H1 (cell line): Measurements from ENCODE around the gene MFNG. TPM values are rescaled to one million over a fixed set of nuclear protein-coding genes. Genes with fewer than 3 reads are reported as not detected.

Experiments used
- CTCF ChIA-PET: fragments of 300-600 bp; sonication (Branson Sonifier 250); formaldehyde crosslinking; loops from one replicate; lab custom pipeline; 2021; ENCODE audit not compliant: partially characterized antibody; lab: Charles Lee
- POLR2A ChIA-PET: fragments of 300-600 bp; sonication (Branson Sonifier 250); formaldehyde crosslinking; loops from one replicate; lab custom pipeline; 2021; ENCODE audit warnings: inconsistent platforms; ENCODE audit not compliant: partially characterized antibody; lab: Charles Lee
- DNase-seq, 2 experiments: peaks; one replicate each; pipeline versions ENCODE4 v3.0.0 to v3.0.0-alpha.2; 2010 to 2022; ENCODE audit warnings: low spot score in 2 of 2, low read depth in 1 of 2, mixed read lengths in 1 of 2
- FAIRE-seq: peaks from 2 replicates; lab custom pipeline; 2011; peaks lifted over from hg19 to GRCh38; lab: Jason Lieb, UNC
- H2AFZ ChIP-seq: 2 replicates; pipeline ENCODE4 v1.8.1; 2012; ENCODE audit warnings: low read length, inconsistent platforms
- H2AK5ac ChIP-seq: 2 replicates; pipeline ENCODE4 v1.6.1; 2013; ENCODE audit warnings: low read depth, low read length
- H2BK120ac ChIP-seq: replicated peaks from 2 replicates; pipeline ENCODE3; 2013; ENCODE audit warnings: low read depth, low read length, inconsistent platforms
- H2BK12ac ChIP-seq: 2 replicates; pipeline ENCODE4 v1.6.1; 2013; ENCODE audit warnings: low read depth, low read length
- H2BK15ac ChIP-seq: 2 replicates; pipeline ENCODE4 v1.6.1; 2013; ENCODE audit warnings: low read length
- H2BK20ac ChIP-seq: 2 replicates; pipeline ENCODE4 v1.6.1; 2013; ENCODE audit warnings: low read length
- H2BK5ac ChIP-seq: 2 replicates; pipeline ENCODE4 v1.6.1; 2013; ENCODE audit warnings: low read depth, low read length
- H3K14ac ChIP-seq: 2 replicates; pipeline ENCODE4 v1.6.1; 2013; ENCODE audit warnings: inconsistent platforms; ENCODE audit not compliant: insufficient read length
- H3K18ac ChIP-seq: 2 replicates; pipeline ENCODE4 v1.6.1; 2013; ENCODE audit warnings: low read length; ENCODE audit errors: extremely low read depth
- H3K23ac ChIP-seq: 2 replicates; pipeline ENCODE4 v1.6.1; 2013; ENCODE audit warnings: inconsistent platforms; ENCODE audit not compliant: insufficient read length
- H3K23me2 ChIP-seq: 2 replicates; pipeline ENCODE4 v1.6.1; 2013; ENCODE audit warnings: low read depth, low read length
- H3K27ac ChIP-seq: 2 replicates; pipeline ENCODE4 v1.6.1; 2011; ENCODE audit warnings: low read depth, low read length, inconsistent platforms
- H3K27me3 ChIP-seq, 4 experiments: replicated peaks in 1 of 4; 1 replicate in 1 of 4; 2 replicates in 3 of 4; pipeline versions ENCODE4 v1.6.1 to v1.8.1; 2011 to 2013; ENCODE audit warnings: low read length in 3 of 4, mild to moderate bottlenecking in 3 of 4, inconsistent platforms in 2 of 4, mixed read lengths in 2 of 4, moderate library complexity in 1 of 4; ENCODE audit not compliant: control insufficient read depth in 3 of 4, insufficient read depth in 3 of 4; ENCODE audit errors: extremely low read depth in 1 of 4
- H3K36me3 ChIP-seq, 4 experiments: 2 replicates each; pipeline versions ENCODE4 v1.6.1 to v1.8.1; 2011 to 2013; ENCODE audit warnings: mild to moderate bottlenecking in 4 of 4, low read length in 3 of 4, moderate library complexity in 2 of 4, control low read depth in 1 of 4, inconsistent platforms in 1 of 4; ENCODE audit not compliant: insufficient read depth in 4 of 4, control insufficient read depth in 2 of 4
- H3K4ac ChIP-seq: replicated peaks from 2 replicates; pipeline ENCODE3; 2013; ENCODE audit warnings: low read length, low read depth, mixed read lengths, inconsistent platforms; ENCODE audit not compliant: insufficient read length
- H3K4me1 ChIP-seq, 4 experiments: replicated peaks in 1 of 4; 1 replicate in 1 of 4; 2 replicates in 3 of 4; pipeline versions ENCODE4 v1.6.1 to v1.8.1; 2011 to 2013; ENCODE audit warnings: low read length in 3 of 4, inconsistent platforms in 2 of 4, mixed read lengths in 1 of 4; ENCODE audit not compliant: insufficient read depth in 4 of 4, control insufficient read depth in 3 of 4
- H3K4me2 ChIP-seq, 2 experiments: 2 replicates each; pipeline versions ENCODE4 v1.6.1 to v1.8.1; 2011 to 2013; ENCODE audit warnings: low read depth in 2 of 2, low read length in 2 of 2, control low read depth in 1 of 2, inconsistent platforms in 1 of 2, mild to moderate bottlenecking in 1 of 2; ENCODE audit not compliant: insufficient read depth in 1 of 2
- H3K4me3 ChIP-seq, 4 experiments: fragments of 200-600, 300-600 bp in 1 of 4; sonication (generic), shearing (Covaris generic), sonication (Bioruptor Twin) in 1 of 4; 2 replicates each; pipeline versions ENCODE4 v1.5.1 to v1.8.1; 2011 to 2016; ENCODE audit warnings: low read length in 4 of 4, low read depth in 3 of 4, control low read depth in 2 of 4, inconsistent platforms in 2 of 4, mild to moderate bottlenecking in 2 of 4, mixed read lengths in 1 of 4, moderate library complexity in 1 of 4; ENCODE audit not compliant: insufficient read depth in 2 of 4; ENCODE audit errors: extremely low read depth in 1 of 4
- H3K56ac ChIP-seq: replicated peaks from 2 replicates; pipeline ENCODE3; 2013; ENCODE audit warnings: low read depth, mild to moderate bottlenecking, mixed read lengths, low read length, inconsistent platforms; ENCODE audit not compliant: insufficient read length
- H3K79me1 ChIP-seq: 2 replicates; pipeline ENCODE4 v1.6.1; 2013; ENCODE audit warnings: low read depth, low read length, control low read depth
- H3K79me2 ChIP-seq, 2 experiments: 2 replicates each; pipeline versions ENCODE4 v1.6.1 to v1.8.1; 2012 to 2013; ENCODE audit warnings: low read length in 2 of 2, mild to moderate bottlenecking in 2 of 2, inconsistent platforms in 1 of 2; ENCODE audit not compliant: insufficient read depth in 2 of 2, control insufficient read depth in 1 of 2
- H3K9ac ChIP-seq, 4 experiments: replicated peaks in 1 of 4; 1 replicate in 1 of 4; 2 replicates in 3 of 4; pipeline versions ENCODE4 v1.6.1 to v1.8.1; 2011 to 2013; ENCODE audit warnings: low read depth in 3 of 4, low read length in 3 of 4, control low read depth in 2 of 4, mild to moderate bottlenecking in 2 of 4, moderate library complexity in 2 of 4, inconsistent platforms in 1 of 4; ENCODE audit errors: extremely low read depth in 1 of 4
- H3K9me3 ChIP-seq, 2 experiments: 2 replicates each; pipeline versions ENCODE4 v1.6.1 to v1.8.1; 2012 to 2013; ENCODE audit warnings: mild to moderate bottlenecking in 2 of 2, moderate library complexity in 2 of 2, control low read depth in 1 of 2, inconsistent platforms in 1 of 2, low read depth in 1 of 2, low read length in 1 of 2, mixed read lengths in 1 of 2; ENCODE audit not compliant: insufficient read depth in 2 of 2
- H4K20me1 ChIP-seq, 2 experiments: replicated peaks in 1 of 2; 2 replicates each; pipeline versions ENCODE3 to v1.8.1; 2011 to 2013; ENCODE audit warnings: inconsistent platforms in 2 of 2, low read length in 2 of 2, mild to moderate bottlenecking in 1 of 2; ENCODE audit not compliant: insufficient read depth in 2 of 2, control insufficient read depth in 1 of 2
- H4K5ac ChIP-seq: 2 replicates; pipeline ENCODE4 v1.6.1; 2013; ENCODE audit warnings: low read length, low read depth, mixed read lengths, inconsistent platforms; ENCODE audit not compliant: insufficient read length
- H4K8ac ChIP-seq: 2 replicates; pipeline ENCODE4 v1.8.0; 2013; ENCODE audit warnings: mild to moderate bottlenecking, moderate library complexity, low read length, inconsistent platforms; ENCODE audit not compliant: insufficient read depth; ENCODE audit errors: extremely low read depth
- H4K91ac ChIP-seq: replicated peaks from 2 replicates; pipeline ENCODE3; 2013; ENCODE audit warnings: low read length, mixed read lengths, inconsistent platforms; ENCODE audit not compliant: insufficient read length
- ATF2 ChIP-seq: IDR thresholded peaks from 2 replicates; pipeline ENCODE4 v1.6.1; 2012; ENCODE audit warnings: low read length, inconsistent platforms
- BACH1 ChIP-seq: IDR thresholded peaks from 2 replicates; pipeline ENCODE4 v1.6.1; 2012; ENCODE audit warnings: low read length, improper control_type of control experiment
- CEBPB ChIP-seq: IDR thresholded peaks from 2 replicates; pipeline ENCODE4 v1.6.1; 2012; ENCODE audit warnings: low read depth, low read length
- CHD1 ChIP-seq: IDR thresholded peaks from 2 replicates; pipeline ENCODE4 v1.6.1; 2012; ENCODE audit warnings: low read depth, low read length, improper control_type of control experiment
- E2F6 ChIP-seq: IDR thresholded peaks from 2 replicates; pipeline ENCODE4 v1.6.1; 2012; ENCODE audit warnings: inconsistent platforms
- EZH2 ChIP-seq: fragments of 200-600 bp; sonication (generic); IDR thresholded peaks from 2 replicates; pipeline ENCODE4 v1.7.1; 2012; ENCODE audit warnings: low read depth, mild to moderate bottlenecking, moderate library complexity, low read length, inconsistent platforms; ENCODE audit not compliant: severe bottlenecking
- FOSL1 ChIP-seq: IDR thresholded peaks from 2 replicates; pipeline ENCODE4 v1.6.1; 2011; ENCODE audit warnings: mild to moderate bottlenecking, low read depth, low read length, moderate library complexity; ENCODE audit not compliant: insufficient read depth
- JUN ChIP-seq: IDR thresholded peaks from 2 replicates; pipeline ENCODE4 v1.6.1; 2011; ENCODE audit warnings: low read depth, mild to moderate bottlenecking, improper control_type of control experiment, low read length
- RAD21 ChIP-seq, 2 experiments: IDR thresholded peaks in 1 of 2; conservative IDR thresholded peaks in 1 of 2; 2 replicates each; pipeline ENCODE4 v1.6.1; 2011; ENCODE audit warnings: low read depth in 2 of 2, low read length in 2 of 2, improper control_type of control experiment in 1 of 2, inconsistent platforms in 1 of 2, mild to moderate bottlenecking in 1 of 2, moderate library complexity in 1 of 2
- TEAD4 ChIP-seq: IDR thresholded peaks from 2 replicates; pipeline ENCODE4 v1.6.1; 2012; ENCODE audit warnings: low read depth, low read length, inconsistent platforms, mixed read lengths
- WGBS, 2 experiments: shearing (Covaris generic) in 1 of 2; methylation state at CpG; one replicate each; pipeline versions ENCODE4 v1.1.6 to v1.1.7; 2013 to 2015; ENCODE audit warnings: low lambda C conversion rate in 2 of 2, mixed read lengths in 2 of 2, inconsistent platforms in 1 of 2, low coverage in 1 of 2, missing lambda C conversion rate in 1 of 2; ENCODE audit not compliant: insufficient replicate concordance in 2 of 2, insufficient coverage in 1 of 2, insufficient read length in 1 of 2; ENCODE audit errors: extremely low coverage in 1 of 2, missing lambda C conversion rate in 1 of 2; 5-methylcytosine and 5-hydroxymethylcytosine counted together
- polyA plus RNA-seq, 7 experiments: library from polyadenylated mRNA; depleted of rRNA in 3 of 7; stranded (reverse) in 5 of 7; unstranded in 2 of 7; fragments of >200 nt in 5 of 7; fragments of 200-250 nt in 2 of 7; gene quantifications; 1 replicate in 5 of 7; 2 replicates in 1 of 7; 4 replicates in 1 of 7; pipeline versions ENCODE4 v1.2.1 to v1.2.3, GENCODE V29; 2011 to 2013; ENCODE audit warnings: missing spikeins in 2 of 7, mixed read lengths in 2 of 7
- total RNA-seq: library from RNA; stranded (reverse); fragmentation: NEBNext Ultra II Directional; extraction: Animal tissue kit (Norgen Biotek cat#: 25700); gene quantifications from 2 replicates; pipeline ENCODE4 v1.2.1, GENCODE V29; 2021

The MFNG gene
- total and polyA plus RNA-seq, 2 of the 8 experiments (the other 6 are each of a cell fraction or from before 2014, with no cell fraction given): 1.7 to 5.5 TPM

GRCh38 chr22:37481347-37481907, 4.8 kb downstream of the MFNG start:
- Histone ChIP-seq H3K27me3 (peaks cover 0 to 4% (median 0%) of the 10 kb centered on the region in 4 experiments; a peak in 1 of 7 replicates), H2BK120ac (no peak overlapping the region), H3K27ac (no peak overlapping the region), H2BK5ac (0 out of 2 replicates have a peak overlapping the region, but pooled peaks have one; percentile 16), H3K23me2 (peaks cover 2% of the 10 kb centered on the region; the same call in 1 of the 2 replicates), H3K4me3 (no peak overlapping the region), H3K56ac (no peak overlapping the region), H2BK12ac (no peak overlapping the region), H4K20me1 (peaks cover 0 to 1% of the 10 kb centered on the region in 2 experiments), H4K8ac (no peak overlapping the region), H3K36me3 (no peaks in the 10 kb centered on the region), H4K5ac (no peak overlapping the region), H3K23ac (no peak overlapping the region), H2AFZ (no peak overlapping the region), H2AK5ac (no peak overlapping the region), H2BK20ac (no peak overlapping the region), H3K14ac (no peak overlapping the region), H2BK15ac (no peak overlapping the region), H3K4me2 (no peak overlapping the region), H3K9ac (no peak overlapping the region; a peak in 1 of 7 replicates), H3K4me1 (peaks cover 0 to 13% (median 7%) of the 10 kb centered on the region in 4 experiments; a peak in 6 of 7 replicates), H3K9me3 (no peaks in the 10 kb centered on the region), H3K4ac (no peak overlapping the region), H4K91ac (no peak overlapping the region), H3K79me1 (no peaks in the 10 kb centered on the region), H3K79me2 (no peaks in the 10 kb centered on the region), H3K18ac (no peak overlapping the region)
- FAIRE-seq (no peak), DNase-seq (no peak)
- ChIA-PET POLR2A (no interaction called here), CTCF (interaction anchor here (0.8 to 21.5 kb wide), 4 partner anchors 6 to 164 kb away, joined by 3 to 312 read pairs (median 158); partner anchors contain the start of gene MFNG)
- 94% methylated on average over 12 of the region's 12 CpGs; no CpG with 5 or more reads in 1 of the 2 experiments for WGBS, 2 experiments
- no peak for TF ChIP-seq TEAD4
- TF ChIP-seq ATF2: no peak
- no peak for TF ChIP-seq CHD1
- TF ChIP-seq FOSL1: no peak
- no peak for TF ChIP-seq CEBPB
- TF ChIP-seq EZH2: no peak
- TF ChIP-seq E2F6: no peak
- no peak for TF ChIP-seq RAD21 (IDR thresholded peaks at IDR 0.05 in 1 of 2, conservative IDR thresholded peaks at IDR 0.05 in 1 of 2; ENCODE audit: low read depth in 2 of 2, low read length in 2 of 2)
- no peak for TF ChIP-seq BACH1
- no peak for TF ChIP-seq JUN
